ENCODE measurements around the gene MAP6.

Gene MAP6

DNA sequence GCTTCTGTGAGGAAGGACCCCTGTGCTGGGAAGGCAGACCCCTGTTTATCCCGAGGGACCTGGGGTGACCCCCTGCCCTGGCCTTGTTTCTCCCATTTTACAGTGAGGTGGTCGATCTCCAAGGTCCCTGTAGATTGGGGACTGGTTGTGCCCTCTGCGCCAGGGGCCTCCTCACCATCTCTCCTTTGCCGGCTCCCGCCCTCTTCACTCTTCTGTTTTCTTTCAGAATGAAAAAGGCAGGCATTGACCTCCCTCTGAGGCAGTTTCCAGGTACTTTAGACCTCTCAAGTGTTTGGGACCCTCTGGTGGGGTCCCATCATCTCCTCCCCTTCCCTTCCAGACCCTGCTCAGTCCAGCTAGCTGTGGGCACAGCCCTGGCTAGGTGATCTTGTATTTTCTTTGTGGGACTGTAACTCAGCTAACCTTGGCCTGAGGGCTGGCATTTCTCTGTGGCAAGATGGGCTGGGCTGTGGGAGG is 105.3 kb downstream of the MAP6 start:
- no peak for DNase-seq (ENCODE audit: extremely low read depth, low read depth)
- TF ChIP-seq, protein P1, sequence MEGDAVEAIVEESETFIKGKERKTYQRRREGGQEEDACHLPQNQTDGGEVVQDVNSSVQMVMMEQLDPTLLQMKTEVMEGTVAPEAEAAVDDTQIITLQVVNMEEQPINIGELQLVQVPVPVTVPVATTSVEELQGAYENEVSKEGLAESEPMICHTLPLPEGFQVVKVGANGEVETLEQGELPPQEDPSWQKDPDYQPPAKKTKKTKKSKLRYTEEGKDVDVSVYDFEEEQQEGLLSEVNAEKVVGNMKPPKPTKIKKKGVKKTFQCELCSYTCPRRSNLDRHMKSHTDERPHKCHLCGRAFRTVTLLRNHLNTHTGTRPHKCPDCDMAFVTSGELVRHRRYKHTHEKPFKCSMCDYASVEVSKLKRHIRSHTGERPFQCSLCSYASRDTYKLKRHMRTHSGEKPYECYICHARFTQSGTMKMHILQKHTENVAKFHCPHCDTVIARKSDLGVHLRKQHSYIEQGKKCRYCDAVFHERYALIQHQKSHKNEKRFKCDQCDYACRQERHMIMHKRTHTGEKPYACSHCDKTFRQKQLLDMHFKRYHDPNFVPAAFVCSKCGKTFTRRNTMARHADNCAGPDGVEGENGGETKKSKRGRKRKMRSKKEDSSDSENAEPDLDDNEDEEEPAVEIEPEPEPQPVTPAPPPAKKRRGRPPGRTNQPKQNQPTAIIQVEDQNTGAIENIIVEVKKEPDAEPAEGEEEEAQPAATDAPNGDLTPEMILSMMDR (IDR thresholded peaks at IDR 0.05; ENCODE audit: low read depth, low read length) = no peak

DNA sequence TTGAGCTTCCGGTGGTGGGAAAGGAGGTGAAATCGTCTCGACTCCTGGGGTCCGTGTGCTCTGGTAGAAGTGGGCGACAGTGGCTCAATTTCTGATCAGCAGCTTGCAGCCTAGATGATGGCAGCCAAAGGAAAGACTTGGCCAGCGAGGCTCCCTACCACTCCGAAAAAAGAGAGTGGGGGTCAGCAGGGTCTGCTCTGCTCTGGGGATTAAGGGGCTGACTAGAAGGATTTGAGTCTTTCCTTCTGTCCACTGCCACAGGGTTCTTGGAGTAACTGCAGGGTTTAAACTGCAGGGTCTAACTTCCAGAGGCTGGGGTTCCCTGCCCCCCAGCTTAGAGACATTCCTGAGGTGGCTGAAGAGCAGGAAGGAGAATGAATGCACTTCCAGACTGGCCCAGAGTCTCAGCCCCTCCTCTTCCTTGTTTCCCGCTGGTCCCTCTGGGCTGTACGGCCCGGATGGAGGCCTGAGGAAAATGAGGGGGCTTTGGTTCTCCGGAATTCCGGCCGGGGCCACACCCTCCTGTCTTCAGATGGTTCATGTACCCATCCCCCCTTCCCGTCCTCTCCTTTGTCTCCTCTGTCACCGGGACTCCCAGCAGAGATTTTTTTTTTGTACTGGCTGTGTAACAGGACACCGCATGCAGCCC is 105.9 kb downstream of the MAP6 start:
- DNase-seq (ENCODE audit: extremely low read depth, low read depth) = no peak
- TF ChIP-seq, protein P1 (IDR thresholded peaks at IDR 0.05; ENCODE audit: low read depth, low read length) = no peak

DNA sequence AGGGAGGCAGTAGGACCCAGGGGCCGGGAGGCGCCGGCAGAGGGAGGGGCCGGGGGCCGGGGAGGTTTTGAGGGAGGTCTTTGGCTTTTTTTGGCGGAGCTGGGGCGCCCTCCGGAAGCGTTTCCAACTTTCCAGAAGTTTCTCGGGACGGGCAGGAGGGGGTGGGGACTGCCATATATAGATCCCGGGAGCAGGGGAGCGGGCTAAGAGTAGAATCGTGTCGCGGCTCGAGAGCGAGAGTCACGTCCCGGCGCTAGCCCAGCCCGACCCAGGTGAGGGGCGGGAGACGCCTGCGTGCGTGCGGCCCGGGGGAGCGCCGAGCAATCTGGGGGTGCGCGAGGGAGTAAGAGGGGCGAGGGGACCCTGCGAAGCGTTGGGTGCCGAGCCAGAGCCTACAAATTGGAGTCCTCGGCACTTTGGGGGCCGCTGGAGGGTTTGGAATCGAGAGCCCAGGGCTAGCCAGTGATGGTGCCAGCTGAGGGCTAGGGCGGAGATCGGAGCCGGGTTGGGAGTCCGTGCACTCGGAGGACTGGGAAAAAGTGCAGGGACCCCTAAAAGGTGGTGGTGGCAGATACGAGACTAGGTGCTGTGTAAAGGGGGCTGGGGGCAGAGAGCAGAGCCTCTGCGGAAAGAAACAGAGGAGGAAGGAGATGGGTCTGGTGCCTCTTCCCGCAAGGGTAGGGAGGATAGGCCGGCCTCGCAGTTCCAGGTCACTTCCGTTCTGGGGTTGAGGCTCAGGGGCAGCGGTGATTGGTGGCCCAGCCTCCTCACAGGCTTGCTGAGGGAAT is 106.6 kb downstream of the MAP6 start, which contains the start of gene SERPINH1:
TSS of gene SERPINH1 (plus strand) at position 206 of the 788 bp plus-strand sequence. CDS start 4,097 bp downstream, outside the sequence.
- TF ChIP-seq, protein P1 (IDR thresholded peaks at IDR 0.05; ENCODE audit: low read depth, low read length) = peak; percentile 3; the same call in 1 of the 2 replicates
- peak; percentile 81 for DNase-seq (ENCODE audit: extremely low read depth, low read depth)

- TF ChIP-seq, protein P1 (IDR thresholded peaks at IDR 0.05; ENCODE audit: low read depth, low read length) = no peak
- DNase-seq (ENCODE audit: extremely low read depth, low read depth) = no peak
These were observed 107.3 kb downstream of the MAP6 start for GRCh38 chr11:75561426-75562047.

DNA sequence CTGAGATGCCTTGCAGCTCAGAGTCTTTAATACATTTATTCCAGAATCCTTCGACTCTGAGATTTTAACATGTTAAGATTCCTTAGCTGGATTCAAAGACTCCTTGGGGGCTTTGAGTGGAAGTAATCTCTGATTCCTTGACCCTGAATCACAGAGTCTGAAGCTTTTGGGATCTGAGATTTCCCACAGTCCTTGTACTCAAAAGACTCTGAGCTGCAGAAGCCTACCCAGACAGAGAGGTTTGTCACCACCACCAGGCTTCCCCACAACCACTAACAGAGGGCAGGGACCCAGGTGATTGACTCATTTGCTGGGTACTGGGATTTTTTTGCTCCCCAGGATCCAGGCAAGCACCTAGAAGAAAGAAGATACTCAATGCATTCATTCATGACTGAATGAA is 108.2 kb downstream of the MAP6 start:
- no peak for DNase-seq (ENCODE audit: extremely low read depth, low read depth)
- TF ChIP-seq, protein P1 (IDR thresholded peaks at IDR 0.05; ENCODE audit: low read depth, low read length) = no peak

DNA sequence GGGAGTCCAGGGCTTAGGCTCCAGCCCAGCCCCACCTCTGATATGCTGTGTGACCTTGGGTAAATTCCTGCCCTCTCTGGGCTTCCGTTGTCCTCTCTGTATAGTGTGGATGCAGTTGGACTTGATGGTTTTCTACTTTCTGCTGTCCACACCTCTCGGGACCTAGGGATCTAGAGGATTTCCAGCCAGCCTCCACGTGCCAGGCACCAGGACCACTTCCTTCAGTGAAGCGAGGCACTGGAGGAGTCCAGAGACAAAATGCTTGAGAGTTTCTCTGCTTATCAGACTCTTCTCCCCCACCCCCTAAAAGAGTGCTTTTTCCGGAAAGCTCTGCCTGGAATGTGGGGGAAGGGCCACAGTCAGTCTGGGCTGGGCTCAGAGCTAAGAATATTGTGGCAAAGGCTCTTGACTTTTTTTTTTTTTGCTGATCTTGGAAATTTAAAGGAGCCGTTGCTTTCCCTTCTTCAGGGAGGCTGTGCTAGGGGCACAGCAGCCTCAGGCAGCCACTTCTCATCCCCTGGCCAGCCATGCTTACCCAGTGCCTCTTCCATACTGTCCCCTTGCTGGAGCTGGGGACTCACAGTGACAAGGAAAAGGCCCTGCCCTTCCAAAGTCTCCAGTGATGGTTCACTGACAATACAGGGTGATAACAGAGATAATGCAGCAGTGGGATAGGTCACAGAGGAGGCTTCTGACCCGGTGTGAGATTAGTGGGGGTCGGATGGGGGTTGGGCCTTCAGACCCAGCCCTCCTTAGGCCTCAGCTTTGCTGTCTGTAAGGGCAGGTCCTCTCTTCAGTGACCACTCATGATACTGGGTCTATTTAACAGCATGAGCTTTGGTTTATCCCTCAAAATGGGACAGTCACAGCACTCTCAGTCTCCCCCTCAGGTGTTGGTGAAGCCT is 109.6 kb downstream of the MAP6 start:
- TF ChIP-seq, protein P1 (IDR thresholded peaks at IDR 0.05; ENCODE audit: low read depth, low read length) = no peak
- DNase-seq (ENCODE audit: extremely low read depth, low read depth) = peak; percentile 79

Measured in AG09319 (cell line).